Activated CD8-positive, alpha-beta memory T cell treated with anti-CD3 and anti-CD28 coated beads, Interleukin-2, amount 10 ng/mL, durations not matched to agents 7 days and 5 days (primary cell): Measurements from ENCODE around the gene ZFAND2B. TPM values are rescaled to one million over a fixed set of nuclear protein-coding genes. Genes with fewer than 3 reads are reported as not detected.

Source experiments
- ATAC-seq: fragments of 150-1000 bp; cut with Tn5 transposase; one replicate; pipeline ENCODE4 v1.10.0; 2021; ENCODE audit warnings: moderate library complexity
- CTCF ChIA-PET: fragments of 350-600 bp; sonication (Branson Sonifier 250); formaldehyde crosslinking; loops from one replicate; lab custom pipeline; 2021; ENCODE audit warnings: antibody characterized with exemption; lab: Charles Lee
- DNase-seq: peaks from one replicate; pipeline ENCODE4 v3.0.0-alpha.2; 2020
- H3K27ac Mint-ChIP-seq: one replicate; pipeline ENCODE4 v1.8.0; 2021; ENCODE audit warnings: mild to moderate bottlenecking, mixed read lengths
- H3K27me3 Mint-ChIP-seq: one replicate; pipeline ENCODE4 v1.8.0; 2021; ENCODE audit warnings: mixed read lengths
- H3K36me3 Mint-ChIP-seq: one replicate; pipeline ENCODE4 v1.8.0; 2021; ENCODE audit warnings: mild to moderate bottlenecking, mixed read lengths
- H3K4me1 Mint-ChIP-seq: one replicate; pipeline ENCODE4 v1.8.0; 2021; ENCODE audit warnings: mixed read lengths
- H3K4me3 Mint-ChIP-seq: one replicate; pipeline ENCODE4 v1.8.0; 2021; ENCODE audit warnings: mild to moderate bottlenecking, moderate library complexity, mixed read lengths
- H3K9me3 Mint-ChIP-seq: one replicate; pipeline ENCODE4 v1.8.0; 2022; ENCODE audit warnings: low read depth, mixed read lengths
- total RNA-seq, 2 experiments: library from RNA; stranded (reverse); gene quantifications; one replicate each; pipeline ENCODE4 v1.2.3, GENCODE V29; 2021

Gene ZFAND2B
- total RNA-seq, 2 experiments from 2014 or later, result 60.2 to 60.6 TPM

- Mint-ChIP-seq H3K36me3 (peaks cover 23% of the 10 kb centered on the region), H3K4me3 (no peak overlapping the region), H3K27ac (no peak overlapping the region), H3K27me3 (no peaks in the 10 kb centered on the region), H3K9me3 (no peaks in the 10 kb centered on the region), H3K4me1 (peaks cover 16% of the 10 kb centered on the region)
- CTCF ChIA-PET, result interaction anchor here (6.1 to 8.2 kb wide), 2 partner anchors 11 to 37 kb away, joined by 65 to 75 read pairs; partner anchors contain the start of genes NHEJ1 and ZFAND2B
- DNase-seq, result no peak
- no peak for ATAC-seq
These were observed 37.6 kb upstream of the ZFAND2B start for GRCh38 chr2:219168932-219169331.

- CTCF ChIA-PET, result interaction anchor here (0.8 to 8.2 kb wide), 14 partner anchors 9 to 272 kb away, joined by 3 to 75 read pairs (median 7); partner anchors contain the start of genes ANKZF1, ATG9A, NHEJ1 and ZFAND2B
- H3K4me1 Mint-ChIP-seq, result peaks cover 27% of the 10 kb centered on the region
- H3K9me3 Mint-ChIP-seq, result no peaks in the 10 kb centered on the region
- H3K36me3 Mint-ChIP-seq, result peaks cover 32% of the 10 kb centered on the region
- ATAC-seq (peak; percentile 38), DNase-seq (no peak)
- no peak within 1 kb of the TSS for H3K27ac Mint-ChIP-seq
- H3K27me3 Mint-ChIP-seq, result no peaks in the 10 kb centered on the region
- H3K4me3 Mint-ChIP-seq, result no peak within 1 kb of the TSS
These were observed 36.5 kb upstream of the ZFAND2B start, which contains the start of gene SLC23A3 for GRCh38 chr2:219169930-219170654. TSS of gene SLC23A3 (minus strand) at chr2:219170029. CDS start at chr2:219169984, 45 bp downstream.

- ATAC-seq, result peak; percentile 45
- Mint-ChIP-seq H3K9me3 (no peaks in the 10 kb centered on the region), H3K36me3 (peaks cover 30% of the 10 kb centered on the region), H3K4me3 (no peak overlapping the region), H3K27me3 (no peaks in the 10 kb centered on the region), H3K4me1 (peaks cover 36% of the 10 kb centered on the region), H3K27ac (no peak overlapping the region)
- CTCF ChIA-PET, result interaction anchor here (0.7 to 8.2 kb wide), 24 partner anchors 9 to 273 kb away, joined by 3 to 75 read pairs (median 6); partner anchors contain the start of genes ABCB6, ANKZF1, ATG9A and DNAJB2
- no peak for DNase-seq
These were observed 35.3 kb upstream of the ZFAND2B start for GRCh38 chr2:219171231-219171651.

GRCh38 chr2:219172231-219173154, 34.1 kb upstream of the ZFAND2B start:
- no peaks in the 10 kb centered on the region for H3K27me3 Mint-ChIP-seq
- DNase-seq (no peak), ATAC-seq (no peak)
- peaks cover 39% of the 10 kb centered on the region for H3K4me1 Mint-ChIP-seq
- H3K36me3 Mint-ChIP-seq, result peaks cover 27% of the 10 kb centered on the region
- CTCF ChIA-PET, result interaction anchor here (1.1 to 8.2 kb wide), 19 partner anchors 10 to 143 kb away, joined by 3 to 75 read pairs (median 7); partner anchors contain the start of genes ABCB6, ANKZF1, ATG9A and DNAJB2
- no peaks in the 10 kb centered on the region for H3K9me3 Mint-ChIP-seq
- H3K27ac Mint-ChIP-seq, result no peak overlapping the region
- H3K4me3 Mint-ChIP-seq, result no peak overlapping the region

GRCh38 chr2:219173176-219173575, 33.4 kb upstream of the ZFAND2B start:
- ATAC-seq, result no peak
- CTCF ChIA-PET, result interaction anchor here (1.4 to 8.2 kb wide), 7 partner anchors 15 to 122 kb away, joined by 5 to 75 read pairs (median 42); partner anchors contain the start of genes ABCB6, NHEJ1 and ZFAND2B
- Mint-ChIP-seq H3K27ac (no peak overlapping the region), H3K9me3 (no peaks in the 10 kb centered on the region), H3K36me3 (peaks cover 29% of the 10 kb centered on the region), H3K4me1 (peaks cover 41% of the 10 kb centered on the region), H3K27me3 (no peaks in the 10 kb centered on the region), H3K4me3 (no peak overlapping the region)
- no peak for DNase-seq

- Mint-ChIP-seq H3K4me1 (peaks cover 45% of the 10 kb centered on the region), H3K4me3 (peak overlapping the region; percentile 4), H3K27ac (peak overlapping the region; percentile 35), H3K9me3 (no peaks in the 10 kb centered on the region), H3K36me3 (peaks cover 32% of the 10 kb centered on the region), H3K27me3 (no peaks in the 10 kb centered on the region)
- ATAC-seq (no peak), DNase-seq (no peak)
- CTCF ChIA-PET, result interaction anchor here (0.9 to 8.2 kb wide), 7 partner anchors 16 to 121 kb away, joined by 3 to 75 read pairs (median 14); partner anchors contain the start of genes ABCB6, DNAJB2, NHEJ1 and ZFAND2B
These were observed 32.4 kb upstream of the ZFAND2B start for GRCh38 chr2:219174146-219174545.

GRCh38 chr2:219174801-219175200, 31.8 kb upstream of the ZFAND2B start:
- ATAC-seq, result no peak
- Mint-ChIP-seq H3K36me3 (peaks cover 37% of the 10 kb centered on the region), H3K4me3 (peak overlapping the region; percentile 4), H3K27me3 (no peaks in the 10 kb centered on the region), H3K9me3 (no peaks in the 10 kb centered on the region), H3K27ac (peak overlapping the region; percentile 35), H3K4me1 (peaks cover 48% of the 10 kb centered on the region)
- no peak for DNase-seq
- CTCF ChIA-PET, result interaction anchor here (1.1 to 8.2 kb wide), 8 partner anchors 17 to 120 kb away, joined by 3 to 75 read pairs (median 10); partner anchors contain the start of genes NHEJ1 and ZFAND2B

- Mint-ChIP-seq H3K4me3 (peak overlapping the region; percentile 79), H3K9me3 (no peaks in the 10 kb centered on the region), H3K27me3 (no peaks in the 10 kb centered on the region), H3K4me1 (peaks cover 49% of the 10 kb centered on the region), H3K27ac (peak overlapping the region; percentile 81), H3K36me3 (peaks cover 39% of the 10 kb centered on the region)
- ATAC-seq (no peak), DNase-seq (no peak)
- CTCF ChIA-PET, result interaction anchor here (0.6 to 8.2 kb wide), 22 partner anchors 9 to 410 kb away, joined by 3 to 75 read pairs (median 4); partner anchors contain the start of genes ANKZF1, ATG9A, DNAJB2 and DNPEP
These were observed 31.1 kb upstream of the ZFAND2B start for GRCh38 chr2:219175486-219175885.

- H3K4me1 Mint-ChIP-seq, result peaks cover 51% of the 10 kb centered on the region
- CTCF ChIA-PET, result interaction anchor here (0.6 to 8.2 kb wide), 25 partner anchors 10 to 409 kb away, joined by 3 to 75 read pairs (median 4); partner anchors contain the start of genes ANKZF1, ATG9A, DNAJB2 and DNPEP
- no peaks in the 10 kb centered on the region for H3K27me3 Mint-ChIP-seq
- H3K27ac Mint-ChIP-seq, result peak overlapping the region; percentile 81
- peak; percentile 57 for DNase-seq
- no peaks in the 10 kb centered on the region for H3K9me3 Mint-ChIP-seq
- peak; percentile 29 for ATAC-seq
- H3K36me3 Mint-ChIP-seq, result peaks cover 46% of the 10 kb centered on the region
- H3K4me3 Mint-ChIP-seq, result peak overlapping the region; percentile 79
These were observed 30.4 kb upstream of the ZFAND2B start for GRCh38 chr2:219175928-219176817.

GRCh38 chr2:219176818-219177551, 29.6 kb upstream of the ZFAND2B start, which contains the start of gene CNPPD1:
TSS of gene CNPPD1 (minus strand) at chr2:219176925. CDS start at chr2:219176828, 97 bp downstream.
- peak; percentile 91 for DNase-seq
- Mint-ChIP-seq H3K27ac (peak within 1 kb of the TSS; percentile 99), H3K27me3 (no peaks in the 10 kb centered on the region), H3K4me1 (peaks cover 58% of the 10 kb centered on the region), H3K9me3 (no peaks in the 10 kb centered on the region), H3K4me3 (peak within 1 kb of the TSS; percentile 79), H3K36me3 (peaks cover 47% of the 10 kb centered on the region)
- peak; percentile 84 for ATAC-seq
- CTCF ChIA-PET, result interaction anchor here (0.7 to 8.2 kb wide), 20 partner anchors 11 to 279 kb away, joined by 3 to 75 read pairs (median 4); partner anchors contain the start of genes ANKZF1, ATG9A, DNPEP and NHEJ1
